ENCODE data around the gene IQGAP2.

The IQGAP2 gene

GRCh38 chr5:76488969-76489368, 85.9 kb downstream of the IQGAP2 start:
- no peak overlapping the region for H3K4me3 ChIP-seq (ENCODE audit: low read depth, low read length)
- no peak for DNase-seq (ENCODE audit: low read depth)

GRCh38 chr5:76489877-76490688, 87.0 kb downstream of the IQGAP2 start:
- no peak overlapping the region for H3K4me3 ChIP-seq (ENCODE audit: low read depth, low read length)
- DNase-seq (ENCODE audit: low read depth) = no peak
- TF ChIP-seq CTCF (conservative IDR thresholded peaks at IDR 0.05; ENCODE audit: low read depth, low read length) = no peak

More at GRCh38 chr5:76488969-76489368, 85.9 kb downstream of the IQGAP2 start:
- TF ChIP-seq CTCF (conservative IDR thresholded peaks at IDR 0.05; ENCODE audit: low read depth, low read length) = no peak

GRCh38 chr5:76490960-76491359, 87.9 kb downstream of the IQGAP2 start:
- no peak for TF ChIP-seq CTCF (conservative IDR thresholded peaks at IDR 0.05; ENCODE audit: low read depth, low read length)
- DNase-seq (ENCODE audit: low read depth) = no peak
- no peak overlapping the region for H3K4me3 ChIP-seq (ENCODE audit: low read depth, low read length)

- H3K4me3 ChIP-seq (ENCODE audit: low read depth, low read length) = no peak overlapping the region
- no peak for TF ChIP-seq CTCF (conservative IDR thresholded peaks at IDR 0.05; ENCODE audit: low read depth, low read length)
- DNase-seq (ENCODE audit: low read depth) = no peak
Observed at GRCh38 chr5:76492819-76493189, 89.7 kb downstream of the IQGAP2 start.

DNA sequence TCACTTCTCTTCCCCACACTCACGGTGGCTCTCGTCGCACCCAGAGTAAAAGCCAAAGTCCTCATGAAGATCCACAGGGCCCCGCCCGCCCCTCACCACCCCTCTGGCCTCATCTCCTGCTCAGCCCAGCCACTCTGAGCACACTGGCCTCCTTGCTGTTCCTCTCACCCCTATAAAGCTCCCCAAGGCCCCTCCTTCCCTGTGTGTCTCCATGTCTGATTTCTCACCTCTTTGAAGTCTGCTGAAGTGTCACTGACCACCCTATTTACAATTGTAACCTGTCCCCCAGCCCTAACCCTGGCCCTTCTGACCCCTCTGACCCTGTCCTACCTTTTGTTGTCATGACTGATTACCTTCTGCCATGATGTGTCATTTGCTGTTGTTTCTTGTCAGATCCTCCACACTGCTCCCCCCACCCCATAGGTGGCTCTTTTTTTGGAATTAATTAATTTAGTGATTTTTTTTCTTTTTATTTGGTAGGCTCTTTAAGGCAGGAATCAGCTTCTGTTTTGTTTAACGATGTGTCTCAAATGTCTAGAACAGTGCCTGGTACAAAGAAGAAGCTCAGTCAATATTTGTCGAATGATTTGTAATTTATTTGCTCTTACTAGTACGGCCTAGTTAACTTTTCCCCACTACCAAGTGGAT, 90.2 kb downstream of the IQGAP2 start:
- TF ChIP-seq CTCF (conservative IDR thresholded peaks at IDR 0.05; ENCODE audit: low read depth, low read length) = no peak
- no peak for DNase-seq (ENCODE audit: low read depth)
- no peak overlapping the region for H3K4me3 ChIP-seq (ENCODE audit: low read depth, low read length)

GRCh38 chr5:76494201-76494600, 91.1 kb downstream of the IQGAP2 start:
- TF ChIP-seq CTCF (conservative IDR thresholded peaks at IDR 0.05; ENCODE audit: low read depth, low read length) = no peak
- H3K4me3 ChIP-seq (ENCODE audit: low read depth, low read length) = no peak overlapping the region
- no peak for DNase-seq (ENCODE audit: low read depth)
